ENCODE measurements around the gene NDUFA13.

Gene NDUFA13

GRCh38 chr19:19534556-19535265, 18.7 kb downstream of the NDUFA13 start:
- DNase-seq, result no peak

- DNase-seq, result no peak
Measured at GRCh38 chr19:19535311-19536191, 19.5 kb downstream of the NDUFA13 start.

- no peak for DNase-seq
Measured at GRCh38 chr19:19537075-19538048, 21.3 kb downstream of the NDUFA13 start.

GRCh38 chr19:19538061-19538784, 22.2 kb downstream of the NDUFA13 start, which contains the start of gene CILP2:
CILP2 (plus strand) TSS chr19:19538265; CDS start chr19:19538350, 85 bp downstream.
- no peak for DNase-seq

GRCh38 chr19:19538785-19539166, 22.8 kb downstream of the NDUFA13 start:
- DNase-seq, result no peak

- no peak for DNase-seq
Measured at GRCh38 chr19:19539698-19540063, 23.7 kb downstream of the NDUFA13 start.

- peak; percentile 65 for DNase-seq
Measured at GRCh38 chr19:19540064-19540714, 24.2 kb downstream of the NDUFA13 start.

- DNase-seq, result peak; percentile 36
Measured at GRCh38 chr19:19540715-19541515, 24.9 kb downstream of the NDUFA13 start.

GRCh38 chr19:19541616-19542015, 25.6 kb downstream of the NDUFA13 start:
- no peak for DNase-seq

- no peak for DNase-seq
Measured at GRCh38 chr19:19542507-19542906, 26.5 kb downstream of the NDUFA13 start.

- no peak for DNase-seq
Measured at GRCh38 chr19:19543101-19543500, 27.1 kb downstream of the NDUFA13 start.

GRCh38 chr19:19543640-19544039, 27.6 kb downstream of the NDUFA13 start:
- DNase-seq, result no peak

- DNase-seq, result no peak
Measured at GRCh38 chr19:19544257-19544953, 28.4 kb downstream of the NDUFA13 start.

GRCh38 chr19:19544954-19545591, 29.0 kb downstream of the NDUFA13 start:
- DNase-seq, result no peak

- no peak for DNase-seq
Measured at GRCh38 chr19:19545707-19546106, 29.7 kb downstream of the NDUFA13 start.

- DNase-seq, result no peak
Measured at GRCh38 chr19:19546751-19547162, 30.7 kb downstream of the NDUFA13 start.

GRCh38 chr19:19547674-19548336, 31.8 kb downstream of the NDUFA13 start:
- DNase-seq, result no peak

GRCh38 chr19:19548915-19549759, 33.1 kb downstream of the NDUFA13 start:
- DNase-seq, result no peak
